Central memory CD8-positive, alpha-beta T cell (primary cell): Measurements from ENCODE around the gene ZSCAN5A.
"Not testable (repeated sequence)": the region's sequence is repeated elsewhere in the genome, so short reads cannot be mapped to it uniquely, and the experiment has no call there.

Experiments
- ATAC-seq: fragments of 150-1000 bp; cut with Tn5 transposase; replicated peaks from 2 replicates; pipeline ENCODE4 v1.10.0; 2022; ENCODE audit warnings: mild to moderate bottlenecking, moderate FRiP score, moderate number of reproducible peaks; ENCODE audit not compliant: poor library complexity, severe bottlenecking; ENCODE audit errors: extremely low read depth
- DNase-seq, 2 donors: peaks; one replicate each; pipeline ENCODE4 v3.0.0; 2021; ENCODE audit warnings: low spot score in 2 of 2
- H3K27ac Mint-ChIP-seq: one replicate; pipeline ENCODE4 v1.8.0; 2022; ENCODE audit warnings: low read depth, mild to moderate bottlenecking, moderate library complexity, mixed read lengths
- H3K27me3 Mint-ChIP-seq: one replicate; pipeline ENCODE4 v1.8.0; 2022; ENCODE audit warnings: mixed read lengths
- H3K36me3 Mint-ChIP-seq: one replicate; pipeline ENCODE4 v1.8.0; 2022; ENCODE audit warnings: mild to moderate bottlenecking, moderate library complexity, mixed read lengths; ENCODE audit not compliant: insufficient read depth
- H3K4me1 Mint-ChIP-seq: one replicate; pipeline ENCODE4 v1.8.0; 2022; ENCODE audit warnings: mixed read lengths
- H3K4me3 Mint-ChIP-seq: one replicate; pipeline ENCODE4 v1.8.0; 2022; ENCODE audit warnings: mild to moderate bottlenecking, moderate library complexity, mixed read lengths
- H3K9me3 Mint-ChIP-seq: one replicate; pipeline ENCODE4 v1.8.0; 2022; ENCODE audit warnings: mixed read lengths

ZSCAN5A gene

GRCh38 chr19:56176310-56176709 lies 138.3 kb downstream of the ZSCAN5A start:
- ATAC-seq, H3K9me3 Mint-ChIP-seq, H3K27ac Mint-ChIP-seq, DNase-seq, H3K4me3 Mint-ChIP-seq, H3K4me1 Mint-ChIP-seq, H3K36me3 Mint-ChIP-seq: not testable (repeated sequence)
- H3K27me3 Mint-ChIP-seq, result peaks cover 24% of the 10 kb centered on the region

- H3K9me3 Mint-ChIP-seq, H3K27ac Mint-ChIP-seq, H3K4me3 Mint-ChIP-seq: not testable (repeated sequence)
These were observed 138.8 kb downstream of the ZSCAN5A start, which contains the start of gene GALP for GRCh38 chr19:56175861-56176307. Gene GALP, plus strand, starts transcription at chr19:56176008. Its CDS starts 1,101 bp downstream, at chr19:56177109.

GRCh38 chr19:56174550-56174949 lies 140.1 kb downstream of the ZSCAN5A start:
- H3K36me3 Mint-ChIP-seq, result no peaks in the 10 kb centered on the region
- no peak for DNase-seq
- H3K9me3 Mint-ChIP-seq, result no peaks in the 10 kb centered on the region
- peaks cover 5% of the 10 kb centered on the region for H3K4me1 Mint-ChIP-seq
- H3K27me3 Mint-ChIP-seq, result peaks cover 32% of the 10 kb centered on the region
- ATAC-seq, result no peak
- no peak overlapping the region for H3K4me3 Mint-ChIP-seq
- no peak overlapping the region for H3K27ac Mint-ChIP-seq

More at GRCh38 chr19:56175861-56176307, 138.8 kb downstream of the ZSCAN5A start, which contains the start of gene GALP:
- DNase-seq, H3K36me3 Mint-ChIP-seq, ATAC-seq, H3K4me1 Mint-ChIP-seq: not testable (repeated sequence)
- H3K27me3 Mint-ChIP-seq, result peaks cover 24% of the 10 kb centered on the region

GRCh38 chr19:56174086-56174485 lies 140.6 kb downstream of the ZSCAN5A start:
- DNase-seq (no peak), ATAC-seq (no peak)
- H3K4me1 Mint-ChIP-seq, result peaks cover 5% of the 10 kb centered on the region
- H3K27me3 Mint-ChIP-seq, result peaks cover 32% of the 10 kb centered on the region
- H3K4me3 Mint-ChIP-seq, result no peak overlapping the region
- H3K36me3 Mint-ChIP-seq, result no peaks in the 10 kb centered on the region
- no peak overlapping the region for H3K27ac Mint-ChIP-seq
- no peaks in the 10 kb centered on the region for H3K9me3 Mint-ChIP-seq
